Ovary (tissue), 3 donors: Measurements from ENCODE around the gene GLRA2.

Experiments used
- POLR2A ChIP-seq: fragments of 450-650 bp; IDR thresholded peaks from one replicate; pipeline ENCODE4 v1.6.1; 2017; ENCODE audit warnings: antibody characterized with exemption, mild to moderate bottlenecking, moderate library complexity
- TF ChIP-seq, protein P1 (sequence below), 3 donors: fragments of 450-650 bp in 2 of 3; fragments of 200-600 bp in 1 of 3; IDR thresholded peaks; one replicate each; pipeline versions ENCODE4 v1.5.1 to v1.8.0; 2016 to 2022; ENCODE audit warnings: antibody characterized with exemption in 3 of 3, mild to moderate bottlenecking in 1 of 3
- donor health status: DM: no; HTN: no; CAD: no.

DNA sequence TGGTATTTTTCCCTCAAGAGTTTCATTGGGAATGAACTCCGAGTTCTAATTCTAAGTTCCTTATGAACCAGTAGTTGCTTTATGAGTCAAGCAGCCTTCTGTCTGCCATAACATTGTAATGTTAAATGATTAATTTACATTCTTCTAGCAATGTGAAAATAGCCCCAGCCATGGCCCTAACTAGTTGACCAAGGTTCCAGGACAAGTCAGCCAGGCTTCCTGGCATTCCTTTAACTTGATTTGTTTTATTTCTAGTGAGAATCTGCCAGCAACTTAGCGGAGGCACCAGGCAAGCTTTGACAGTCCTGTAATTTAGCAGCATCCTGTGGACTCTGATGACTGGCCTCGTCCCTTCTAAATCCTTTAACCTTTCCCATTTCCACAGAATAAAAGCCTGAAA is 69.0 kb downstream of the GLRA2 start:
- TF ChIP-seq, protein P1, sequence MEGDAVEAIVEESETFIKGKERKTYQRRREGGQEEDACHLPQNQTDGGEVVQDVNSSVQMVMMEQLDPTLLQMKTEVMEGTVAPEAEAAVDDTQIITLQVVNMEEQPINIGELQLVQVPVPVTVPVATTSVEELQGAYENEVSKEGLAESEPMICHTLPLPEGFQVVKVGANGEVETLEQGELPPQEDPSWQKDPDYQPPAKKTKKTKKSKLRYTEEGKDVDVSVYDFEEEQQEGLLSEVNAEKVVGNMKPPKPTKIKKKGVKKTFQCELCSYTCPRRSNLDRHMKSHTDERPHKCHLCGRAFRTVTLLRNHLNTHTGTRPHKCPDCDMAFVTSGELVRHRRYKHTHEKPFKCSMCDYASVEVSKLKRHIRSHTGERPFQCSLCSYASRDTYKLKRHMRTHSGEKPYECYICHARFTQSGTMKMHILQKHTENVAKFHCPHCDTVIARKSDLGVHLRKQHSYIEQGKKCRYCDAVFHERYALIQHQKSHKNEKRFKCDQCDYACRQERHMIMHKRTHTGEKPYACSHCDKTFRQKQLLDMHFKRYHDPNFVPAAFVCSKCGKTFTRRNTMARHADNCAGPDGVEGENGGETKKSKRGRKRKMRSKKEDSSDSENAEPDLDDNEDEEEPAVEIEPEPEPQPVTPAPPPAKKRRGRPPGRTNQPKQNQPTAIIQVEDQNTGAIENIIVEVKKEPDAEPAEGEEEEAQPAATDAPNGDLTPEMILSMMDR (IDR thresholded peaks at IDR 0.05): no peak
- no peak for TF ChIP-seq POLR2A
